ENCODE results near the gene COX7B2.

COX7B2 gene, protein sequence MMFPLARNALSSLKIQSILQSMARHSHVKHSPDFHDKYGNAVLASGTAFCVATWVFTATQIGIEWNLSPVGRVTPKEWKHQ

DNA sequence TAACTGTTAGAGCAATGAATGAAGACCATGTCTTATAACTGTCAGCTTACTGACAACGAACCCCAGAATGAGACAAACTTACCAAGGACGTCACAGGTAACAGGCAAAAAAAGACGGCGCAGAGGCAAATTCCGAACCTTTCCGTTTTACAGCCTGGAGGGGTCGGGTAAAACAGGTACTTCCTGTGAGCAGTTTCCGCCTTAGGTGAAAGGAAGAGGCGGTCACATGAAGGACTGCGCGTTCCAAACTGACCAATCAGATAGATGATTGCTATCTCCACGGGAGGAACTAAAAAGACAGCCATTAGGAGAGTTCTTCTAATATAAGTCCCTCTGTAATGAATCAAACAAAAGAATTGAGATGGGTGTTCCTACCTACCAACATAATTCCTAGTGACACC, at the start of gene COX7B2:
Gene COX7B2 (minus strand): TSS at position 168 of the 400 bp plus-strand sequence. CDS start 174,053 bp downstream, outside the sequence.
- DNase-seq = no peak

DNA sequence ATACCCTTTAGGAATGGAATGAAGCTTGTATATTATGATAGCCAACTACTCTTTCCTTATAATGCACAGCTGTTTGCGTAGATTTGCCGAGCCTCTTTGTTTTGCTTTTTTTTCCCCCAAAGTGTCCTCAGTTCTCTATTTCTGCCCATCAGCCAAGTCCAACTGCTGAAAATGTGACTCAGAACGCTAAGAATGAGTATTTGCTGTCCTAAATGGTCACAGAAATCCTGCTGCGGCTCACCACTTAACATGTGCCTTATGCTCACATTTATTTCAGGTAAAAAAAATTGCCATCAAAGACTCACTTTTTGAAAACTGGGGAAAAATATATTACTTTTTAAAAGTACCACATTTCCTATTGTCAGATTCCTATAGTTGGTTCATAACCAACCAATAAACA, 47.4 kb upstream of the COX7B2 start:
- no peak for DNase-seq

DNA sequence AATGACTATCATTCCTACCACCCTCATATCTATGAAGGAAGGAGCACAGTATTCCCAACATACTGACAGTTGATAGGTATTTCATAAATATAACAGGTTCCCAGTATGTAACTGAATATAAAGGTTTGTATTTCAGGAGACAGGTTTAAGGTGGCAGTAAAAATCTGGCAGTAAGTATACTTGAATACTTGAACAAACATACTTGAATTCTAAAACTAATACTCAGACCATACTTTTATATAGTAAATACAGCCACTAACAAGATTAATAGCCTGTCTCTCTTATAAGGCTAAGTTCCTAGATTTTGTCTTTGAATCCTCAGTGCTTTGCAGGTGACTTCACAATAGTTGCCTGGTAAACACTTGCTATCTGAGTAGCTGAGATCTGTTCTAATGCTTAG, 46.6 kb upstream of the COX7B2 start:
- DNase-seq = no peak

DNA sequence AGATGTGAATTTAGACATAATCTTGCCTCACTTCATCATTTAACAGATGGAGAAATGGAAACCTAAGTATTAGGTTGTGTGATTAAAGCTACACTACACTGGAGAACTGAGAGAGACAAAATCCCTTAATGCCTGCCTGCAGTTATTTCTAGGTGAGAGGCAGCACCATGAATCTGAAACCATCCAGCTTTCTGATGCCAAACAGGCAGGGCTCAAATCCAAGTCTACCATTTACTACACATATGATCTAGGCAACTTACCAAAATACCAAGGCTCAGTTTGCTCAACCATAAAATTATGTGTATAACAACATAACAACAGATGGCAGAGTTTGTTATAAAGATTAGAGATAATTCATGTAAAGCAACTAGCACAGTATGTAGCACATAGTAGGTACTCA, 45.6 kb upstream of the COX7B2 start:
- DNase-seq = no peak

DNA sequence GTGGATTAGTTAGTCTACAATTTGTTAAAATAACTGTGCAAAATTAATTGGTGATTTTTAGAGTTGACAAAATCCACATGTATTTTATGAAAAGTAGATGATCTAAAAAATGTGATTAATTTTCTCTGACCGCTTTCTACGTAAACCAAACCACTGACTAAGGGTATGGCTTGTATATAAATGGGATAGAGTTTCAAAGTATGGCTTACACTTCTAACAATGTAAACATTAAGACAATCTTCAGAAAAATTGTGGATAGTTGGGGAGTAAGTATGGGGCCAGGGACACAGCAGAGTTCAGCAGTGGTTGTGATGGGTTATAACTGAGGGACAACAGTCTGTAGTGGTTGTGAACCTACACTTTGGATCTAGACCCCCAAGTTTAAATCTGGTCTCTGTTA, 44.5 kb upstream of the COX7B2 start:
- DNase-seq = no peak

DNA sequence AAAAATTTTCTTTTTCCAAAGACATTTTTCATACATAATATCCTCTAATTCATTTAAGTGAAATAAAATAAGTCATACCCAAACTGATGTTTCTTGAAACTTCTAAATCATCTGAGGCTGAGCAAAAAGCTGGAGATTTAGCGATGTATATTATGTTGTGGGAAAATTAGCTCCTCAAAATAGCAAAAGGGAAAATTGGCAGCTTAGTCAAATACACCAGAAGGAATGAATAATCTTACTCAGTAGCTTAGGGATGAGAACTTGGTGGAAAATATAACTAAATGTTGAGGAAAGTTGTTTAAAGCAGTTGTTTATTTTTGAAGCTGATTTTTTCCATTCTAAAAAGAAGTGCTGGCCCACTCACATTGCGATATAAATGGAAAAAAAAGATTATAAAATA, 43.4 kb upstream of the COX7B2 start:
- no peak for DNase-seq

DNA sequence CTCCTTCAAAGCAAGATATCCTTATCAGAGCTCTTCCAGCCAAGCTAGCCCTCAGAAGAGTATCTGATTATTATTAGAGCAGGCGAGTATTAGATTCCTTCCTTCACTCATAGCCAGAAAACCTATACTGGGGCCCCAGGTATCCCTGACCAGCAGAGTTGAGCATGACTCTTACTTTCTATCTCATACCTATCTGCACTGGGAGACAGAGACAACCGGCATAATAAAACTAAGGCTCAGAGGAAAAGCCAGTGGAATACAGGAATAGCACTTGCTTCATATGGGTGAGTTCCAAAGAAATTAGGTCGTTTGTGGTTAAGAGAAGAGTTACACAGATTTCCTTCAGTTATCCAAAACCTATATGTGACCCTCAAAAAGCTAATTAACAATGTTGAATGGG, 41.8 kb upstream of the COX7B2 start:
- DNase-seq = no peak

DNA sequence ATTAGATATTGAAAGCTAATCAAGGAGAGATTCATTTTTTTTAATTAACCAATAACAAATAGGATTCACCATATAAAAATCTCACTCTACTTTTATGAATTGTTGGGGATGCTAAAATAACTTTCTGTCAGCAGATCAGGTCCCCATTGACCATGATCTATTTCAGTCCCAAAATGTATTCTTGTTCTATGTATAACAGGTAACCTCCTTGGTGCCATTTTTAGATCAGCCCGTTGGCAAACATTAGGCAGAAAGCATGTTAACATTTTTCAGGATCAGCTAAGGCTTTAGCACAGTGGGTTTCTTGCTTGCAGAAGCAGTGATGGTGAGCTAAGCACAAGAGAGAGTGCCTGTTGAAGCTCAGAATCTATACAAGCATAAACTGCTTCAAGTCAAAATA, 40.8 kb upstream of the COX7B2 start:
- DNase-seq = no peak

DNA sequence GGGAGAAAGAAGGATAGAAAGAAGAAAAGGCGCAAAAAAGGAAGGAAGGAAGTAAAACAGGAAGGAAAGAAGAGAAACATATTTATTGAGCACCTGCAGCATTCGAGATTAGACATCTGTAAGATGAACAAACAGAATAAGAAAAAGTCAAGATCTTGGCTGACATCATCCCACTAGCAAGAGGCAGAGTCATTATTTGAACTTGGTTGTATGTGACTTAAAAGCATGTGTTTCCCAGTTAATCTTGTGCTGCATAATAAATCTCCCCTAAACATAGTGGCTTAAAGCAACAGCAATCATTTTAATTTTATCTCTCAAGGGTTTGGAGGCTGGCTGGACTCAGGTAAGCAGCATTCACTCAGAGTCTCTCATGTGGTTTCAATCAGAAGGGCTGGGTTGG, 38.5 kb upstream of the COX7B2 start:
- no peak for DNase-seq

DNA sequence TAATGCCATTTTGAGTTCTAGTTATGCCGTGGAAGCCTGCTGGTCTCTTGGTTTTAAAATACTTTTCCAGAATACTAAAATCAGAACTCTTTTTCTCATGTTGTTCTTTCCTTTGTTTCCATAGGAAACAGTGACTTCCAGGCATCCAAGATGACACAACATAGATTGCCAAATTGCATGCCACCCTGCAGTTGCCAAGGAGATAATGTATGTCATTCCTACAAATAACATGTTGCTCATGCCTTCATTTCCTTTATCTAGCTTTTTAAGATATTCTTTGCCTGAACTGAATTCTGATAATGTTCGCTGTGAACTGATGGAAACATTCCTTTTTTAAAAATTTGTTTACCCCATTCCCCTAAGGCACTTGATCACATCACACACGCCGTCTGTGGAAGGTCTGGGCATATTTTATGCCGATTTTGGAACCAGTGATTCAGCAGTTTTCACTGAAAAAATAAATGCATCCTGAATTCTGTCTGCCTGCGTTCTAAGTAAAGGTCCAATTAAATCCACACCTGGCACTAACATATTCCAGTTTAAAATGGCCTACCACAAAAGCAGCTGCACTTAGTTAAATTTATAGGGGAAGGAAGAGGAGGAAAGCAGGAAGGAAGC, 38.0 kb upstream of the COX7B2 start:
- no peak for DNase-seq

DNA sequence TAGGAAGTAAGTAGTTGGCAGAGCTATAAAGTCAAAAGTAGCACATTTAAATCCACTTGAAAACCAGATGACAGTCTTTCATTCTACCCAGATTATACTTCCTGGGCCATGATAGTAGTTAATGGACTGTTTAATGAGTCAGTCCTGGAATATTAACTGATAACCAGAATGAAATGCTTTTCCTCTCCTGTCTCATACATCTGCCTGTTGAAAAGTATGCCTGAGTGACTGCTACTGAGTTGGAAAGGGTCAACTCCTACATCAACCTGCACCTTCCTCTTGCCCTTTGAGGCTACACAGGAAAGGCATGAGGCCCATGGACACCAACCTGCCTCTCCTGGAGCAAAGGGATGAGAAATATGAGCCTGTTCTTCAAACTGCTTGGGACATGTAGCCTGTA, 36.0 kb upstream of the COX7B2 start:
- DNase-seq = no peak

DNA sequence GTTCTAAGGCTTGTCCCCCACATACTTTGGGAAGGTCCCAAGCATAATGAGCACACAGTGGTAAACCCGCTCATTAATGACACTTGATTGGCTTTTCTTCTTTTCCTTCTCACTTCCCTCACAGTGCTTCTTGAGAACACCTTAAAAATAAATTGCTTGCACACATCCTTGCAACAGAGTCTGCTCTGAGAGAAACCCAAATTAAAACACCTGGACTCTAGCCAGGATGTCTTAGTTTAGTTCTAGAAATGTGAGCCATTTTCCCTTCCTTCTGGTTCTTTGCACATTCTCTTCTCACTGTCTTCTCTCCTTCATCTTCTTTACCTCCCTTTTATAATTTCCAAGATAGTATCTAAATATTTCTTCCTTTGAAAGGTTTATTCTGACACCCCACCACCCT, 35.3 kb upstream of the COX7B2 start:
- DNase-seq = no peak

DNA sequence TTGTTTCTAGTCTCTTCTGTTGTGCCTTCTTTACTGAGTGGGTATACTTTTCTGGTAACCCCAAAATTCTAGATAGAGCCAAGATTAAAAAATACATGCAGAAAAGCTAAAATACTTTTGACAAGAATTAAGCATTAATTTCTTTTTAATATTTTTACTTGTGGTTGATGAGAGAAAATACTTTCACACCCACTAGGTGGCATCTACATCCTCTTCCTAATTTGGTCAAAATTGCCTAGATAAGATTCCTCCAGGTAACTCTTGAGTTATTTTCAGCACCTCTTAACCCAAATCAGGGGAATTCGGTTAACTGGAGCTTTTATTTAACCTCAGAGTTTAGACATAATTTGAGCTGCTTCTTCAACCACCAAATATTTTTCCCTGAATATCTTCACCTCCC, 28.4 kb upstream of the COX7B2 start:
- DNase-seq = no peak

DNA sequence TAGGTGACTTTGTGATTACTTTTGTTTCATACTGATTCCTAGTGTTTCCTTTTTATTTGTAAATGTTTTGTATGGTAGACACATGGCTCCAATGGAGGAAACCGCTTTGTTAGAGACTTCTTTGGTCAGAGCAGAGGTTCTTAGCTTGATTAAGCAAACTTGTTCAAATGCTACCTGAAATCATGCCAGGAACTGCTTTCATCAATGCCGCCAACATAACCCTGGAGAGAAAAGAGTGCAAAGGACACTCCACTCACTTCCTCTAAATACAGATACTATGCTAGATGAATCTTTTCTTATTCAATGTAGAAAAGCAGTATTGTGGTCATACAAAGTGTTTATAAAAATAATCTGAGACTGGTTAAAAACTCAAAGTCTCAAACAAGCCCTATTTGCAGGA, 25.7 kb upstream of the COX7B2 start:
- no peak for DNase-seq

DNA sequence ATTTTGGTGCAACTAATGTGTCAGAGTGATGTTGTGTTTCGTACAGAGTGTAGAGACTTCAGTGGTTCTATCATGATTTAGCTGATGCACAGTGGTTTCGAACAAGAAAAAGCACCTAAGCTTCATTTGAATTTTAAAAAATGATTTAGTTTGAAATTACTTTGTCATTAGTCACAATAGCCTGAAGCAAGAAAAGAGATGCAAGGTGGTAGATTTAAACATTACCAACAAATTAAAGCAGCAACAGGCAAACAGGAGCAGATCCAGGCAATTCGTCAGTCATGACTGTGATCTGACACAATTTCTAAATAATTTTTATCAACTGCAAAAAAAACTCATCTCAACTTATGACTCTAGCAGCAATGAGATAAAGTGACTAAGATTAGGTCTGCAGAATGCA, 24.6 kb upstream of the COX7B2 start:
- DNase-seq = no peak

DNA sequence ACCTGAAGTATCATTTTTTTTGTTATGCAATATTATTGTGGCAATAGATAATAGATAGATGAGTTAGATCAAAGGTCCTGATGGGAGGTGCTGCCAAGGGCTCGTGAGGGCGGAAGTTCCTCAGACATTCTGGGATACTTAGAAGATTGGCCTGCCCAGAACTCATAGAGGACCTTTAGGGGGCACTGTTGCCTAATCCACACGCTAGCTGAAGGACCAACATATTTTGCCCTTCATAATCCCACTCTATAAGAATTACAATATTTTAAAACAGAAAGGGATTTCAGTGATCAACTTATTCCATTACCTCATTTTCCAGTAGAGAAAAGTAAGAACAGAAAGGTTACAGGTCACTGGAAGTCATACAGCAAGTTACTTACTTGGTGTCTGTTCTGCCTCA, 22.9 kb upstream of the COX7B2 start:
- peak; percentile 5 for DNase-seq

DNA sequence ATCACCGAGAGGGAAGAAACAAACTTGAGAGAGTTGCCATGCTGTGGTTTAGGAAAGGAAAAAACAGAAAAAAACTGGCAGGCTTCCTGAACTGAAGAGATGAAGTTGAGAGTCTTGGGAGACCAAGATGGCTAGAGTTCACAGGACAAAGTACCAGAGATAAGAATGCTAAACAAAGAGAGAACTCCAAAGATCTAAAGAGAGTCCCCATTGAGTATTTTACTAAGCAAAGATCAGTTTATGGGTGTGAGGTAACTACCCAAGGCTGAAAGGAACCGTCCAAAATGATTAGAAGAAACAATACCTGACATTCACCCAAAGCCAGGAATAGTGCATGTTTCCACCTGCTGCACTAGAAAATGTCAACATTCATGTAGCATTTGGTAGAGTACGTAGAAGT, 21.8 kb upstream of the COX7B2 start:
- no peak for DNase-seq

DNA sequence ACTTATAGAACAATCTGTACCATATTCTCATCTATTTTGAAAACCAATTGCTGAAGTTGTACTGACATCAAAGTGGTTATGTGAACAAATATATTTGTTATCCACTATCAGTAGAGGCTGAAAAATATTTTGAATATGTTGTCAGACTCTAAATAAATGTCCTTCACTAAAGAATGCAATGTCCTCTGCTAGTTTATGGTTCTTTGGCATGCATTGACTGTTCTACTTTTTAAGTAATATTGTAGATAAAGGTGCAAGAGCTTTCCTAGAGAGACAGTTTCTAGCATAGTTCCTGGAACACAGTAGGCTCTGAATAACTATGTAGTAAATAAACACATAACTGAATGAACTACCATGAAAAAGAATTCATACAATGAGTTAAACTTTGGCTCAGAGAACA, 18.2 kb upstream of the COX7B2 start:
- no peak for DNase-seq

DNA sequence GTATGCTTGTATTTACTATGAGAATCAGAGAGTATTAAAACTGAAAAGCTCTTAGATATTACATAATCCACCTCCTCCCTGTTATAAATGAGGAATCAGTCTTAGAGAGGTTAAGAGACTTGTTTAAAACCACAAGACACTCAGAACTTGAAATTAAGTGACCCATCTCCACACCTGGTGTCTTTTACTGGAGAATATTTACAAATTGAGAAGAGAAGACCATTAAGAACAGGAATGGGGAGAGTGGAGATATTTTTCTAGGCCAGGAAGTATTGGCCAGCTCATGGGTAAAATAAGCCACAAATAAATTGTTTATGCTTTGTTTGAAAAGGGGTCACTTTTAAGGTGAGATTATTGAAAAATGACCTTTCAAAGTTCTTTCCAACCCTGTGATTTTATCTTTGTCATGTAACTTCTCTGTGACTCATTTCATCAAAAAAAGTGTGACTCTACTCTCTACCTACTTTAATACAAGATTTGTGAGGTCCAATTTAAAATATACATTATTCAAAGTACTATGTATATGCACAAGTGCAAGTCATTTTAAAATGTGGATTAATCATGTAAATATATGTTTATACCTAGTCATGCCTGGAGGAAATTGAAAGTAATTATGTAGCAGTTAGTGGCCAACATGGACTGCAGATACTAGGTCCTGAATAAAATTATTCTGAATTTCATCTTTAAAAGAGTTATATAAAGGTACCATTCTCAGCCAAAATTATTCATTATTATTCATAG, 15.9 kb upstream of the COX7B2 start:
- no peak for DNase-seq

DNA sequence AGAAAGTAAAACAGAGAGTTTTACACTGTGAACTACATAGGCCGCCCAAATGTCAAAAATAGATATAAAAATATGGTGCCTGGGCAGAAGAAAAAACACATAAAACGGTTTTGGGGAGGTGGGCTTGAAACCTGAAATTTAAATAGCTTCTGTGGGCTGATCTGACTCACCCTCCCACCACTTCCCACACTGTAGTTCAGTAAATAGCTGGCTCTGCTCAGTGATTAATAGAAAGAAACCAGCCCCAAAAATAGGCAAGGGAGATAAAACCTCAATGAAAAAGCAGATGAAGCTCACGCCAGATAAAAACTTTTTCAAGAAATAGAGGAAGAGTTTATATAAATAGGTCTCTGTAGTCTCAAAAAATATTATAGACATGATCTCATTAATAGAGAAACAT, 13.2 kb upstream of the COX7B2 start:
- DNase-seq = no peak

DNA sequence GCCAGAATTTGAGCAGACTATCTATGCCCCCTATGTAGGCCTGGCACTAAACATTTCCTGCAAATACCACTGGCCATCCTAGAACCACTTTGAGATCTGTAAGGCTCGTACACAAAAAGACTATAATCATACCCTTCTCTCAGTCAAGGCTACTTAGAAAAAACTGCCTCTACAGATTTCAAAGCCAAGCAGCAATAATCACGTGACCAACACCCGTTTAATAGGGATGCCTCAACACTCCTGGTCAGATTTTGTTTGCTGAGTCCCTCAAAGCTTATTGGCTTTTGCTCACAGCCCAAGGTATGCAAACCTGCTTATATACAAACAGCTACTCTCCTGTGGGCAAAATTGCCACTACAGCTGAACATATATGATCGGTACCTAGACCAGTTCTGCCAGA, 897 bp downstream of the COX7B2 start:
- no peak for DNase-seq

DNA sequence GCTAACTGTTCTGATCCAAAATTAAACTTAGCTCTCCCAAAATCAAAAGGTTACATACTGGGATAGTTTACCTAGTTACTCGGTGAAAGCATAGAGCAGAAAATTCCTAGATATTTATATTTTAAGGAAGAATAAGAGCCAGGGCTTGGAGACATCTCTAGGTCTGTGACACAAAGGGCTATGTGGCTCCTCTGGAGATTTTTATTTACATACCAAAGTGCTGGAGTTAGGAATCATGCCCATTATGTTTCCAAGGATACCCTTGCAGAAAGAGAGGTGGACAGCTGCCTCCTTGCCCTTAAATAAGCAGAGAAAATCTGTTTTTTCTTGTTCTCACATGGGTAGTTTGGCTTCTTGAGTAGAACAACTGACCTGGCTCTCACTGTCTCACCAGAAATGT, 9.0 kb downstream of the COX7B2 start:
- DNase-seq = no peak

DNA sequence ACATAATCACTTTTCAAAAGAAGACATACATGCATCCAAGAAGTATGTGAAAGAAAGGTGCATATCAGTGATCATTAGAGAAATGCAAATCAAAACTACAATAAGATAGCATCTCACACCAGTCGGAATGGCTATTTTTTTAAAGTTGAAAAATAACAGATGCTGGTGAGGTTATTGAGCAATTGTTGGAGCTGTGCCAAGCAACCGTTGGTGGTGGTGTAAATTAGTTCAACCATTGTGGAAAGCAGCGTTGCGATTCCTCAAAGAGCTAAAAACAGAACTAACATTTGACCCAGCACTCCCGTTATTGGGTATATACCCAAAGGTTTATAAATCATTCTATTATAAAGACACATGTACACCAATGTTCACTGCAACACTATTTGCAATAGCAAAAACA, 14.2 kb downstream of the COX7B2 start:
- no peak for DNase-seq

DNA sequence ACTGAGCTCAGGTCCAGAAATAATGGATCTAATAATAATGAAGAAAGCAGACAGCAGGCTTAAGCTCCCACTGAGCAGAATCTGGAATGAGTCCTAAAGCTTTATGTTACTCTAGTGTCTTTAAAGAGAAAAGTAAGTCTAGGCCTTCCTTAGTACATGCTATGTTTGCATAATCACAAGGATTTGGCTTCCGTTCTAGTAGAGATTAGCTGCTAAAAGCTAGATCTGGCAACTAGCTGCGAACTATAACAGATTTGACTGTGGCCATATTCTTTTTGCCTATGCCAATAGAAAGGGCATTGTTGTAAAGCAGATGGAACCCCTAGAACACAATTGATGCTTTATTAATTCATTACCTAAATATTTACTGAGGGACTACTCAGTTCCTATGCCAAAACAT, 19.0 kb downstream of the COX7B2 start:
- DNase-seq = no peak

DNA sequence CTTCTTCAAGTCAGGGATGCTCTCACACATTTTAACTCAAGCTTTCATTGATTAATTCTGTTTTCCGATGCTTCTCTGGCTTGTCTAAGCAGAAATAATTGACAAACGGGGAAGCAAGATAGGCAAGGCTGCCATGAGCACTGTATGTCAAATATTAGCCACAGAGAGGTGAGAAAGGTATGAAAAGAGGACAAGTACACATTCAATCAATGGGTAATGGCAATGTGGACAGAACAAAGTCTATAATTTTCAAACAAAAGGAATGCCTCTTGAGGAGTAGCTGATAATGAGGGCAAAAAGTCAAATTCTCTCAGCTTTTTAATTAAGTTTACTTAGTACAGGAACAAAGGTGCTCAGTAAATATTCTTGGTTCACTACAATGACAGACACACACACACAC, 19.6 kb downstream of the COX7B2 start:
- no peak for DNase-seq
